GM21786 (cell line): ENCODE measurements around the gene NCAPD3.

ENCODE experiments used
- ATAC-seq: cut with Tn5 transposase; IDR thresholded peaks from one replicate; pipeline ENCODE4 v1.9.1; 2021; ENCODE audit not compliant: unreplicated experiment

The NCAPD3 gene

DNA sequence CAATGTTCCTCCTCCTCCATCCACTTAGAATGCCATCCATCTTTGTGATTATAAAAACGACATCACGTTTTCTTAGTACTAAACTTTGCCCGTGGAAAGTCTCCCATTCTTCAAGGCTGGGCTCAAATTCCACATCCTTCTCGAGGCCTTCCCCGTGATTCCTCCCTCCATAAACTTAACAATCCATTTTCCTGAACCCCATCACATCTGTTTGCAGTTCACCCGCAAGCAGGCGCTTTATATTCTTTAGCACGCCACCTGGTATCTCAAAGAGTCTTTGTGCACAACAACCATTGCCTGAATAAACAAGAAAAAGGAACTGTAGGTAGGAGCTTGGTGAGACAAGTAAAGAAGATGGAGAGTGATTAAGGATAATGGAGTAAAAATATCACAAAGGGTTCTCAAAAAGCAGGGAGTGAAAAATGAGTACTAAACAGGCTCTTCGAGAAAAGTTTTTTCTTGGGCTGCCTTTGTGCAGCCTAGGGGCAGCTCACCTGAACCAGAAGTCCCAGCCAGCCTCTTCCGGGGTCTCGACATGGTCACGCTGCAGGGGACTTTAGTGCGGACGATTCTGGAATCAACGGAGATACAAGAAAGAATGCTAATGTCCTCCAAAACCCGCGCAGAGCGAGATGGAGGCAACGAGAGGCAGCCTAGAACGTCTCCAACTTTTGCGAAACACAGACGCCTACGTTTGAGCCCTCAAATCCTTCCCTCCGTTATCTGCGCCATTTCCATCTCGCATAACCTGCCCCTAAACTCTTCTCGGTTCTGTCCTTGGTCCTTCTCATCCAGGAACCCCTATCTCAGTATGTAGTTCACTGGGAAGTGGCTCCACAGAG lies 28.8 kb upstream of the NCAPD3 start:
- peak; percentile 20 for ATAC-seq

DNA sequence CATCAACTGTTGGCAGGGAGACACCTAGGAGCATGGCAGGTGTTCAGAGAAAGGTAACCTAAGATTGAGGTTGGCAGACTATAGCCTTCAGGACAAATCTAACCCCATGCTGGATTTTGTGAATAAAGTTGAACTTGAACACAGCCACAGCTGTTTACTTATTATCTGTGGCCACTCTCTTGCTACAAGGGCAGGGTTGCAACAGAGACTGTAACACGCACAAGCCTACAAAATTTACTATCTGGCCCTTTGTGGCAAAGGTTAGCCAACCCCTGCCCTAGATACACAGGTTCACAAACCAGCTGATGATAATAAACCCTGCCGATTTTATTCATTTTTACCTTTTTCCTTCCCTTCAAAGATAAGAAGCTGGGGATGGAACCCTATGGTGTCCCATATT lies 26.9 kb upstream of the NCAPD3 start:
- ATAC-seq, result no peak

DNA sequence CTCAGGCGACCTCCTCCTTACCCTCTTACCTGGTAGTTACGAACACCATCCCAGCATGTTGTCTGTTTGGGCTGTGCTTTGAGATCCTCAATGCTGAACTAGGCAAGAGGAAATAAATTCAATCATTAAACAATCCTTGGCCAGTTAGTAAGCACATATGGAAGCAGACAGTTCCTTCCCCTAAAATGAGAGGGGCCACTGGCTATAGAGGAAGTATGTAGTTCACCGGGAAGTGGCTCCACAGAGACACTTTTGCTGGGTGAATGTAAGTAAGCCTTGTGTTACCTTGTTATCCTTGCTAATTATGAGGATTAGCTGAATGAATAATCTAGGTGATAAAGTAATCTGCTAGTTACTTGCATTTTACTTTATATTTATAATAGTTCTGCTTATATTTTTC lies 26.5 kb upstream of the NCAPD3 start:
- ATAC-seq, result no peak

DNA sequence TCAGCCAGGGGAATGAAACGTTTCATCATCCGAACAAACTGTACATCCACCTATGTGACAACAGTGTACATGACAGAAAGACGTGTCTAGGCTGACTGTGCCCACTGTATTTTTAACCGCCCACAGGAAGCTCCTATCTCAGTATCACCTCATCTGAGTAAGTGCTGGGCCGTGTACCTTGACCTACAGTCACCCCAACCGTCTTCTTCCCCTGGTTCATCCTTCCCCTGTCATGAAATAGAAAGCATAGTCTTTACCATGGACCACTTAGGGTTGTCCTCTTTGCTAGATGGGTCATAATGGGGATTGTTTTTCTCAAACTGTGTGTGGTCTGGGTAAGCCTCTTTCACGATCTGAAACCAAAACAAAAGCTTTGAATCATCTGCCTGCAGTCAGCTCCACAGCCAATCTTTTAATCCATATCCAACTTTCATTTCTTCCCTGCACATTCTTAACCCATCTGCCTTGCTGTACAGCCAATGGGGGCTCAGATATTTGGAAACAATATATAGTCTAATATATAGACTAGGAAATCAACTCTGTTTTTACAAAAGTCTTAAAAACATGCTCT lies 25.2 kb upstream of the NCAPD3 start:
- ATAC-seq, result no peak

DNA sequence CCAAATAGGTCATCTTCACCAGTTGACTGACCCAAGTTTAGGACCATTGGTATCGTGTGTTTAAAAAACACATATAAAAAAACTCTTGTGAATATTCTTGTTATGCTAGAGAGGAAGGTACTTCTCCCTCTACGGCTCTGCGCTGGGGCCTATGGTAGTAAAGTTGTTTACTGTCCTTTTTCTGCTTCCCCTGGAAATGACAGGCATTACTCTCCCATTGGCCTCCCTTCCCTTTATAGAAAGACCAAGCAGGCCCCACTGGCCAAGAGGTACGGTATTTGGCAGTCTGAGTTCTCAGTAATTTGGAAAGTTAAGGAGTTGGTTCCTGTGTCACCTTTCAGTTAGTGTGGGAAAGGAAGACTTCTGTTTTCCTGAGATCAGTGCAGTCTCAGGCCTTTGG lies 22.9 kb upstream of the NCAPD3 start:
- ATAC-seq, result no peak

DNA sequence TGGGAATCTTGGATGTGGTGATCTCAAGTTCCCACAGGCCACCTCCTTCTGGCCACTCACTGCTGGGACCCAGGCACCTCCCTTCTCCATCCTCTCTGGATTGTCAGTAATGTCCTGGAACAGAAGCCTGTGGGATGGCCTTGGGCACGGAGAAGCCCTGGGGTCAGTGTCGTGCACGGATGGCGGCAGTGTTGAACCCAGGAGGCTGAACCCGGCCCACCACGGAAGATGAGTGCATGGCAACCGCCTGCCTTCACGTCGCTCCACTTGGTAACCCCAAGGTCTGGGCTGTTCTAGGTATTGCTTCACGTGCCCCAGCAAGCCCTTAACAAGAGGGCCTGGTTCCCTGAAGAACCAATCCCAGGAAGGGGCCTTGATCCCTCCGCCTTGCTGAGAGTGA lies 22.3 kb upstream of the NCAPD3 start:
- no peak for ATAC-seq

DNA sequence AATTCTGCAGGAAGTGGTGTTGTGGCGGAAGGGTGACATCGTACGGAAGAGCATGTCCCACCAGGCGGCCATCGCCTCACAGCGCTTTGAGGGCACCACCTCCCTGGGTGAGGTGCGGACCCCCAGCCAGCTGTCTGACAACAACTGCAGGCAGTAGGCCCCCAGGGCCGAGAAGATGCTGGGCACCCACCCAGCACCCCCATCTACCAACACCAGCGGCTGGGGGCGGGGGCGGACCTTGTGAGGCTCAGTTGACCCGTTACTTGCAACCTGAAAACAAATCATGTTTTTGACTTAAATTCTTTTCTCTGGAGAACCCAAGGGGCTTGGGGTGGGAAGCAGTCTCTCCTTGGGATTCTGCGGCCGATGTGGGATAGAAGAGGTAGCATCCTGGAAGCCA lies 21.7 kb upstream of the NCAPD3 start:
- no peak for ATAC-seq

DNA sequence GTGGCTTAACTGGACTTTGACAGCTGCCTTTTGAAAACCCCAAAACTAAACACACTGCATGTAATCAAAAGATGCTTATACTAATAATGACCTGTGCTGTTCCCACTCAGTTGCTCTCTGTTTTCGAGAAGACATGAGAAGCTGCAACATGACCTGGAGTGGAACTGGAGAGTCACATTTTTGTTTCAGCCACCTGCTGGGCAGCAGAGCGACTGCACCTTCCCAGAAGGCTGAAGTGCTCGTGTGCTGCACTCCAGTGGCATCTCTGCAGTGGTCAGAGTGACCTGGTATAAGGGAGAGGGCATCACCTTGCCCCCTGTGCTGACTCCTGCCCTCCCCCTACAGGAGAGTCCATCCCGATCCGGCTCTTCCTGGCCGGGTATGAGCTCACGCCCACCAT lies 20.8 kb upstream of the NCAPD3 start:
- peak; percentile 81 for ATAC-seq

DNA sequence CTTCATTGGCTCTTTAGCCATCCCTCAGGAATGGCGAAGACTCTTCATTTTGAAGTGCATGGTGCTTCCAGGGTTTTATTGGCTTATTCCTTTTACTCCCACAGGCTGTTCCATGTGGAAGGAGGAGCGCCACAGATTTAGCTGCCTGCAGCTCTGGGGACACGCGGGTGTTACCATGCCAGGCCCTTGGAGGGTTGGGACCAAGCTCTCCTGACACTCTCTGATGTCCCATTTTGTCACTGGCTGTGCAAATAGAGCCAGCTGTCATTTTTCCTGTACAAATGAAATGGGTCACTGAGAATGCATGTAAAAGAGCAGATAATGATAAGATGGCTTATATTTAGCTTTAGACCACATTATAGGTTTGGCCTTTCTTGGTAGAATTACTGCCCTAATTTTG lies 20.1 kb upstream of the NCAPD3 start:
- no peak for ATAC-seq

DNA sequence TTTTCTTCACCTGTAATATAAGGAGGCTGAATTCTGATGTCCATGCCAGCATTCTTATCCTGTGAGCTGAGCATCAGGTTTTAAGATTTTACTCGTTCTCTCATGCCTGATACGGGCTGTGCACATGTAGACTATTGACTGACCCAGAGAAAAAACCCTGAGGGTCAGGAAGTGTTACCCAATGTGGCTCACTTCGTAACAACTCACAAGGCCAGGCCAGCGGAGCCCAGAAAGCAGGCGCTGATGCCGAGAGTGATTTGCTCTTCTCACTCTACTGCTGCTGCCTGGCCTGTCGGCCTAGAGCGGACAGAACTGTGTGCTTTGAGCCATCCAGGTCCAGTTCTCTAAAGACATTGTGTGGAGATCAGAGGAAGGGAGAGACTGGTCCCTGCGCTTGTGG lies 18.6 kb upstream of the NCAPD3 start:
- ATAC-seq, result no peak

DNA sequence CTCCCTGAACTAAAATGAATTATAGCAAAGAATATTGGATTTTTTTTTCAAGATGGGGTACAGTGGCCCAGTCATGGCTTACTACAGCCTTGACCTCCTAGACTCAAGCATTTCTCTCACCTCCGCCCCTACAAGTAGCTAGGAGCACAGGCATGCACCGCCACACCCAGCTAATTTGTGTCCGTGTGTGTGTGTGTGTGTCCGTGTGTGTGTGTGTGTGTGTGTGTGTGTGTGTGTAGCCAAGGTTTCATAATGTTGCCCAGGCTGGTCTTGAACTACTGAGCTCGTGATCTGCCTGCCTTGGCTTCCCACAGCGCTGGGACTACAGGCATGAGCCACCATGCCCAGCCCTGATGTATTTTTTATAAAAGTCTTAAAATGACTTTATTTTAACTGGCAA lies 16.8 kb upstream of the NCAPD3 start:
- no peak for ATAC-seq

DNA sequence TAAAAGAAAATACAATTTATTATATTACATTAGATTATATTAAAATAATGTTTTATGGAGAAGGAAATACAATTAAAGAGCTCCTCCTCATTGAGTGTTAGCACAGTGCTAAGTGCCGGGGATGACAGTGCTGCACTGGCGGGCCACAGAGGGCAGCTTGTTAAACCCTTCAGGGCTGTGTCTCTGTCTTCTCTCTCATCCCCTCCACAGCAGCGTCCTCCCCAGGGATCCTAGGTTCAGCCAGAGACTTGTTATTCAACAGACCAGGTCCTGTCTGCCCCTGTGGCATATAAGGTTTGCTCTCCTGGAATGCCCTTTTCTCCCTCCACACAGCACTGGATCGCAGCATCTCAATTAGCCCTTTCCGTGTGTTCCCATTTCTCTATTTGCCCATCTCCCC lies 15.2 kb upstream of the NCAPD3 start:
- no peak for ATAC-seq

DNA sequence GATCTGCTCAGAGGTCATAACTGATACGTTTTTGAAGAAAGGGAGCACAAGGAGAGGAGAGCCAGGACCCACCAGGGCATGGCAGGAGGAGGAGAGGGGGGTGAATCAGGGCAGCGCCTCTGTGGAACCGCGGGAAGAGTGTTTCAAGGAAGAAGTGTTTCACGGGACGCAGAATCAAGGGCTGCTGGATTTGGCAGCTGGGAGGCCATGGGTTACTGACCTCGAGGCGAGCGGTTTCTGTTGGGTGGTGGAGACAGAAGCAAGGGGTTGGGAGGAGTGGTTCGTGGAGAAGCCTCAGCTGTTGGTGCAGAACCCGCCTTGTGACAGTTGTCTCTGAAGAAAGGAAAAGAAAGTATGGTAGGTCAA lies 13.8 kb upstream of the NCAPD3 start:
- no peak for ATAC-seq

DNA sequence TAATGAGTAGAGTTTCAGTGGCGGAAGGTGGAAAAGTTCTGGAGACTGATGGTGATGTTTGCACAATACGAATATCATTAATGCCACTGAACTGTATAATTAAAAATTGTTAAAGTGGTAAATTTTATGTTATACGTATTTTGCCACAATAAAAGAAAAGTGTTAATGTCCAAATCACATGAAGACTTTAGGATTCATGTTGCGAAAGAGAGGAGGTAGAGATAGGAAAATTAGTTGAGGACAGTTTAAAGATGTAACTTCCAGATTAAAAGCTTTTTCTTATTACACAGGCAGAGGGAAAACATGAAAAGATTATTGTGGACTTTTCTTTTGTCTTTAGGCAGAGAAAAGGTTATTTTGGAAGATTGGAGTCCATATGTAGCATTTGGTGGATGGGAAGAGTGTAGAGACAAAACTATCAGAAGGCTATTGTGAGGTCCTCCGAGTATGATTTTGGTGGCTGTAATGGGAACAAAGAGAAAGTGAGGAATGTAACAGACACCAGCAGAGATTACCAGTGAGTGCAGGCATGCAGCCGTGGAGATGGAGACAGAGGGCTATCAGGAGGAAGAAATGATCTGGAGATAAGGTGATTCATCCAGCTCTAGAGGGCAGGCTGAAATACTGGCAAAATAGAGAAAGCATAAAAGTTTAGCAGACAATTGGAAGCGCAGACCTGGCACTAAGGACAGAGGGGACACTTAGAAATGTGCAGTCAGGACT lies 13.2 kb upstream of the NCAPD3 start:
- no peak for ATAC-seq

DNA sequence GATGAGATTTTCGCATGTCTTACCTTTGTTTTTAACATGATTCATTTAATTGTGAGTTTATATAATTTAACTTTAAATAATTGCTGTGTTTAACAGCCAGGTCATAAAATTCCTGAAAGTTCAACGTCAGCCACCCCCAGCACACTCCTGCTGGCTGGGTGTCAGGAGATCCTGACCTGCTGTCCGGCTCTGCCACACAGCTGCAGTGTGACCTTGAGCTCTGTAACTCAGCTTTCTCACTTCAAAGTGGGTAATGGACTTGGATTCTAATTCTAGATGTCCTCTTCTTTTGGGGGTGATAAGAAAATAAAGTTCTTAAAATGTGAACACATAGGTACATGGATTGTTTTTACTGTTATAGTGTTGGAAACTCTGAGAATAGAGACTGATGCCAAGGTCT lies 11.6 kb upstream of the NCAPD3 start:
- no peak for ATAC-seq

DNA sequence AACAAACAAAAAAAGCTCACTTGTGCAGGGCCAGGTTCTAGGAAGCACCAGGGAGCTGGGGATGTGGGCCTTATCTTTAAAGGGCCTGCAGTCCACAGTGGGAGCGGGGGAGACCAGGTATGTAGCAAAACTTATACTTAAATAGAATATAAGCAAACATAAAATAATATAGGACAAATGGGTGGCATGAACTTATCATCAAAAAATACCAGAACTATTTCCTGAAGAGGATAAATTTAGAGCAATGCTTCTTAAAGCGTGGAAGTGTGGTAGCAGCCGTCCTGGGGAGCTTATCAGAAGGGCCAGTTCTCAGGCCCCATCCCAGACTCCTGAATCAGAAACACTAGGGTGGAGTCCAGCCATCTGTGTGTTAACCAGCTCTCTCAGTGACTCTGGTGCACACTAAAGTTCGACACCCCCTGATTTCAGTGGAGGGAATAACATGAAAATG lies 10.0 kb upstream of the NCAPD3 start:
- ATAC-seq, result no peak

DNA sequence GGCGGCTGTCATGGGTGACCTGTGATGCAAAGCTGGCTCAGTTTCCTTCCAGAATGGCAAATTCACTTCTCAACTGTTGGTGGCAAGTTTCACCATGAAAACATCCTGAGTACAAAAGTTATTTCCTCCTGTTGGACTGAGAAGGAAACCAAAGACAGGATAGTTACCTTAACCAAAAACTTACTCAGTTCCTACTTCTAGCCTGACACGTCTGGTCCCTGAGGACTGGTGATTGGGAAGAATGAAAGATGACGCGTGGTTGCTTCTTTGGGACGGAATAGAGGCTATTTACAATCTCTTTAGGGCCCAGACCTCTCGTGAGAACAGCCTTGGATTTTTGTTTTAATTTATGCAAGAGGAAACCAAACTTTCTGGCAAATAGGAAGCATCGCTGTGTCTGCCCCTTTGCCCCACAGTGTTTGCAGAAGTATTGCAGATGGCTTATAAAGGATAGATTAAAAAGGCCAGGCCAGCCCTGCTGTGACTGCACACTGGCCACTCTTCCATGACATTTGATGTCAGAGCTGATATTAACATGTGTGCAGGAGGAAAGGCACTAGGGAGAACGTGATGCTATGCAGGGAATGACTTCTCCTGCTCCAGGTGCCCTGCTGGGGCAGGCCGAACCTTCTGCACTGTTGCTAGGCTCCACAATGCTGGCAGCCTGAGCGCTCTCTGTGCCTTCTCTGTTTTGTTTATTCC lies 8.3 kb upstream of the NCAPD3 start:
- ATAC-seq, result no peak

DNA sequence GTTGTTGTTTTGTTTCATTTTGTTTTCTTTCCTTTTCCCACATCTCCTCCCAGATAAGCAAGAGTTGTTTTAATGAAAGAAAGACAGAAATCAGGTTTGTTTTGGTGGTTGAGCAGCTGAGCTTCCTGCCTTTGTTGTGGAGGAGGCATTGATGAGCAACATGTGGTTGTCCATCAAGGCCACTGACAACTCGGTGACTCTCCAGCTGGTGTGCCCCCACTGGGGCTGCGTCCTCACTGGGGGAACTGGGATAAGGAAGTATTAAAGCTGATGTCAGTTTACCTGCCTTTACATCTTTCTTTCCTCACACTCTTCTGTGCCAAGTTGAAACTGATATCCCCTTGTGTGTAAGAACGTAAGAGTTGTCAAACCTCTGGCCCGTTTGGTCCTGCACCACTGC lies 6.6 kb upstream of the NCAPD3 start:
- ATAC-seq, result no peak

DNA sequence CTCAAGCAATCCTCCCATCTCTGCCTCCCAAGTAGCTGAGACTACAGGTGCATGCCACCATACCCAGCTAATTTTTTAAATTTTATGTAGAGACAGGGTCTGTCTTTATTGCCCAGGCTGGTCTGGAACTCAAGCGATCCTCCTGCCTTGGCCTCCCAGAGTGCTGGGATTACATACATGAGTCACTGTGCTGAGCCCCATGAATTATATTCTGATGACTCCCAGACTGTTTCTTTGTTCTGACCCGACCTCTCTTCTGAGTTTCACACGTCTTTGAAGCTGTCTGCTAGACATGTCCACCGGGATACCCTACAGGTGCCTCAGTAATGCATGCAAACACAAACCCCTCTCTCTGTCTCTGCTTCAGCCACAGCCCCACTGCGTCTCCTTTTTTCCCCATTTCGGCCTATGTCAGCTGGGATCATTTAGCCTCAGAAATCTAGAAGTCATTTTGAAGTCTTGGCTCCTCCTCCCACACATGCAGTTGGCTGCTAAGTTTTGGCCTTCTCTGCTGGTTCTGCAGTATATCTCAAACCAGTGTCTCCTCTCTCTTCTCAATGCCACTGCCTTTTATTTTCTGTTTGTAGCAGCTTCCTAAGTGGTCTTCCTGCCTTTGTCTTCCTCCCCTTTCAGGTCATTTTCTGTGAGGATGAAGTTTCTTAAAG lies 5.5 kb upstream of the NCAPD3 start:
- no peak for ATAC-seq

DNA sequence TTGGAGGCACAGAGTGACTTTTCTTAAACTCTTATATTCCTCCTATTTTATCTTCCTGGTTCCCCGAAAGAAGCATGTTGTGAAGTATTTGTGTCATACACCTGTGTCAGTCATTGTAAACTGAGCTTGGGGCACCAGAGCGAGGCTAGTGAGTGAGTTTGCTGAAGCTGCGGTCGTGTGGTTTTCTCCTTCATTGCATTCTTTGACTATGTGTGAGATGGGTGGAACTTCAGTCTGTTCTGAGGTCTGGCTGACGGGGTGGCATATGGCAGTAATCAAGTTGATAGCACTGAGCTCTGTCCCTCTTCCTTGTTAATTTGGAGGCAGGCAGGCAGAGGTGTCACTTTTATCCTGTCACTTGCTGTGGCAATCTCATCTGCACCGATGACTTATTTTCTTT lies 4.9 kb upstream of the NCAPD3 start:
- peak; percentile 55 for ATAC-seq

DNA sequence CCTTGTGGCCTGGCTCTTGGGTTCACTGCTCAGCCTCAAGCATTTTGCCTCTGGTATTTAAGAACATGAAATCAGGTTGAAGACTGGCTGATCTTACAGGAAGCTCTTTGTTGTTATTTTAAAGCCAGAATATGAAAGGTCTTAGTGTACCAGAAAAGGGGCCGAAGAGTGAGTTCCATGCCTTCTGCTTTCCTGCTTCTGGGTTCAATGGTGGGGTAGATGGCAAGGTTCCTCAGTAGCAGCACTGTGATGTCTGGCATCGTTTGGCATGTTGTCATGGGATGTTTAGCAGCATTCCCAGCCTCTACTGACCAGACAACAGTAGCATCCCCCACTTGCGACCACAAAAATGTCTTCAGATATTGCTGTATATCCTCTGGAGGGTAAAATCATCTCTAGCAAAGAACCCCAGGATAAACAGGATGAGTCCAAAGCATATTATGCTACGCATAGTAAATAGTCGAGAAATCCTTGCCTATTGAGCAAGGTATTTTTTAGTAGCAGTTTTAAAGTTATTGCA lies 3.1 kb upstream of the NCAPD3 start:
- no peak for ATAC-seq
